Stomach (tissue), 9 donors: ENCODE results near the gene CTNNA3. TPM values are rescaled to one million over a fixed set of nuclear protein-coding genes. Genes with fewer than 3 reads are reported as not detected.

Source experiments
- DNase-seq, 2 donors: peaks; one replicate each; pipeline versions ENCODE4 v3.0.0 to v3.0.0-alpha.2; 2013 to 2019
- H3K27ac ChIP-seq, 5 donors: fragments of 200-600 bp in 4 of 5; sonication (generic) in 4 of 5; one replicate each; pipeline ENCODE4 v1.5.1; 2013 to 2019; ENCODE audit warnings: mild to moderate bottlenecking in 1 of 5, moderate library complexity in 1 of 5
- H3K27me3 ChIP-seq, 3 donors: fragments of 200-600 bp; sonication (generic); one replicate each; pipeline ENCODE4 v1.5.1; 2017 to 2019; ENCODE audit warnings: mixed run types in 1 of 3
- H3K36me3 ChIP-seq, 4 donors: fragments of 200-600 bp; sonication (generic); 1 replicate in 3 of 4; 2 replicates in 1 of 4; pipeline ENCODE4 v1.5.1; 2016 to 2019
- H3K4me1 ChIP-seq, 4 donors: fragments of 200-600 bp; sonication (generic); one replicate each; pipeline ENCODE4 v1.5.1; 2016 to 2019
- H3K4me3 ChIP-seq, 4 donors: fragments of 200-600 bp; sonication (generic) in 3 of 4; one replicate each; pipeline ENCODE4 v1.5.1; 2016 to 2019; ENCODE audit warnings: mild to moderate bottlenecking in 1 of 4
- H3K9me3 ChIP-seq, 4 donors: fragments of 200-600 bp; sonication (generic); one replicate each; pipeline ENCODE4 v1.5.1; 2016 to 2019
- EP300 ChIP-seq: sonication (generic); formaldehyde crosslinking; IDR thresholded peaks from one replicate; pipeline ENCODE4 v1.6.1; 2017; ENCODE audit warnings: antibody characterized with exemption
- POLR2A ChIP-seq, 4 donors: fragments of 450-650 bp; IDR thresholded peaks; one replicate each; pipeline ENCODE4 v1.6.1; 2016; ENCODE audit warnings: antibody characterized with exemption in 4 of 4, control low read depth in 2 of 4, mild to moderate bottlenecking in 1 of 4, moderate library complexity in 1 of 4
- POLR2AphosphoS5 ChIP-seq, 3 donors: sonication (generic); formaldehyde crosslinking; IDR thresholded peaks; one replicate each; pipeline ENCODE4 v1.6.1; 2016; ENCODE audit warnings: antibody characterized with exemption in 3 of 3
- WGBS, 5 donors: extraction: QIAGEN DNeasy Blood & Tissue Kit in 3 of 5; methylation state at CpG; one replicate each; pipeline versions ENCODE4 v1.1.5 to v1.1.7; 2013 to 2018; 5-methylcytosine and 5-hydroxymethylcytosine counted together
- intact Hi-C: fragments of 100-400 bp; cut with DNase I; formaldehyde crosslinking; loops from one replicate; pipeline ENCODE4 v1.15.1; 2023; ENCODE audit warnings: low total_unique reads
- polyA plus RNA-seq, 3 donors: library from polyadenylated mRNA; stranded (reverse); fragments of 200-250 nt; gene quantifications; one replicate each; pipeline ENCODE4 v1.2.3, GENCODE V29; 2013
- total RNA-seq, 5 donors: library from RNA; depleted of rRNA; stranded (reverse); fragments of >200 nt; gene quantifications; one replicate each; pipeline versions ENCODE4 v1.1.0 to v1.2.3, GENCODE V29; 2014 to 2016
- TF ChIP-seq, protein P1 (sequence below), 7 experiments: fragments of 450-650 bp in 4 of 7; fragments of 200-600 bp in 3 of 7; sonication (generic) in 3 of 7; IDR thresholded peaks; one replicate each; pipeline ENCODE4 v1.5.1; 2016 to 2019; ENCODE audit warnings: antibody characterized with exemption in 7 of 7, control low read depth in 2 of 7, mild to moderate bottlenecking in 1 of 7
- donor health status: healthy with polysubstance abuse.
- donor health status: Bipolar disorder and iron deficiency.
- donor health status: healthy.

Gene CTNNA3
- total and polyA plus RNA-seq, 8 donors, result 0.14 to 46.1 (median 12.9) TPM; not detected in 2

DNA sequence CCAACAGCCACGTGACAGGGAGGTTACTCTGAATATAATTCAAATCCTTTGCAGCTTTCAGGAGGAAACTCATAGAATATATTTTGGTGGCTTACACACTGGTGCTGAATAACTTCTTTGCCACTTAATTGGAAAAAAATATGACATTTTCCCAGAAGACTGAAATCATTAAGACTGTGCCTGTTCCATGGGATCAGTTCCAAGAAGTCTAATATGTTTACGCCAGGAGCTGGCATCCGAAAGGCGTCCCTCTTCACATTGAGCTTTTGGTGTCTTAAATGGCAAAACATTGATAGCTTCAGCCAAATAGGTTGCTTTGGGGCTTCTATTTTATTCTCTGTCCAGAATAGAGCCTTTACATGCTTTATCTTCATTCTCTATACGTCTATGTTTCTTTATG is 1687.8 kb downstream of the CTNNA3 start:
- TF ChIP-seq POLR2AphosphoS5 (IDR thresholded peaks at IDR 0.05) (no peak), EP300 (no peak), POLR2A (IDR thresholded peaks at IDR 0.05) (no peak)
- TF ChIP-seq, protein P1, sequence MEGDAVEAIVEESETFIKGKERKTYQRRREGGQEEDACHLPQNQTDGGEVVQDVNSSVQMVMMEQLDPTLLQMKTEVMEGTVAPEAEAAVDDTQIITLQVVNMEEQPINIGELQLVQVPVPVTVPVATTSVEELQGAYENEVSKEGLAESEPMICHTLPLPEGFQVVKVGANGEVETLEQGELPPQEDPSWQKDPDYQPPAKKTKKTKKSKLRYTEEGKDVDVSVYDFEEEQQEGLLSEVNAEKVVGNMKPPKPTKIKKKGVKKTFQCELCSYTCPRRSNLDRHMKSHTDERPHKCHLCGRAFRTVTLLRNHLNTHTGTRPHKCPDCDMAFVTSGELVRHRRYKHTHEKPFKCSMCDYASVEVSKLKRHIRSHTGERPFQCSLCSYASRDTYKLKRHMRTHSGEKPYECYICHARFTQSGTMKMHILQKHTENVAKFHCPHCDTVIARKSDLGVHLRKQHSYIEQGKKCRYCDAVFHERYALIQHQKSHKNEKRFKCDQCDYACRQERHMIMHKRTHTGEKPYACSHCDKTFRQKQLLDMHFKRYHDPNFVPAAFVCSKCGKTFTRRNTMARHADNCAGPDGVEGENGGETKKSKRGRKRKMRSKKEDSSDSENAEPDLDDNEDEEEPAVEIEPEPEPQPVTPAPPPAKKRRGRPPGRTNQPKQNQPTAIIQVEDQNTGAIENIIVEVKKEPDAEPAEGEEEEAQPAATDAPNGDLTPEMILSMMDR (IDR thresholded peaks at IDR 0.05), result no peak
- H3K36me3 ChIP-seq, result no peaks in the 10 kb centered on the region
- no peak for DNase-seq
- intact Hi-C loops, result no loop called here
- no peaks in the 10 kb centered on the region for H3K9me3 ChIP-seq
- H3K4me3 ChIP-seq, result no peak overlapping the region
- H3K4me1 ChIP-seq, result no peaks in the 10 kb centered on the region
- no peak overlapping the region for H3K27ac ChIP-seq
- no peaks in the 10 kb centered on the region for H3K27me3 ChIP-seq
- 76 to 88% (median 88%) methylated on average over 5 of the region's 5 CpGs for whole genome bisulfite sequencing, 5 donors

DNA sequence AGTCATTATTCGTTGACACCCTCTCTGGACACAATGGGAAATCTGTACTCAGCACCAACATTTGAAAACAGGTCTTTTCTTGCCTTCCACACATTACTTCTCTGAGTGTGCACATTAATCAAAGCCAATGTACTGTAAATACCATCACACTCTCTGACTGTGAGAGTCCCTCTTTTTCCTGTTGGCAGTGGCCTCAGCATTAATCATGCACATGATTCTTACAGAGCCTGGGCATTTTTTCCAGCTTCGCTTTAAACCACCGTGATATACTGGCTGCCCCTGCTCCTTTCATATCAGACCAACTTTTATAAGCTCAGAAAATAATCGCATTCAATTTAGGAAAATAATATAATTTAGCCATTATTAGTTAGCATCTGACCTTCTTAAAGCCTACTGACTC is 1689.6 kb downstream of the CTNNA3 start:
- Histone ChIP-seq H3K4me3 (no peak overlapping the region), H3K27ac (no peak overlapping the region), H3K36me3 (no peaks in the 10 kb centered on the region), H3K9me3 (no peaks in the 10 kb centered on the region), H3K27me3 (no peaks in the 10 kb centered on the region), H3K4me1 (no peaks in the 10 kb centered on the region)
- TF ChIP-seq POLR2AphosphoS5 (IDR thresholded peaks at IDR 0.05) (no peak), POLR2A (IDR thresholded peaks at IDR 0.05) (no peak), EP300 (no peak)
- TF ChIP-seq, protein P1 (IDR thresholded peaks at IDR 0.05), result no peak
- DNase-seq, result peak in 1 of 2 donors; percentile 7
- intact Hi-C loops, result no loop called here
- 65 to 85% (median 72%) methylated on average over 4 of the region's 4 CpGs for WGBS, 5 donors

DNA sequence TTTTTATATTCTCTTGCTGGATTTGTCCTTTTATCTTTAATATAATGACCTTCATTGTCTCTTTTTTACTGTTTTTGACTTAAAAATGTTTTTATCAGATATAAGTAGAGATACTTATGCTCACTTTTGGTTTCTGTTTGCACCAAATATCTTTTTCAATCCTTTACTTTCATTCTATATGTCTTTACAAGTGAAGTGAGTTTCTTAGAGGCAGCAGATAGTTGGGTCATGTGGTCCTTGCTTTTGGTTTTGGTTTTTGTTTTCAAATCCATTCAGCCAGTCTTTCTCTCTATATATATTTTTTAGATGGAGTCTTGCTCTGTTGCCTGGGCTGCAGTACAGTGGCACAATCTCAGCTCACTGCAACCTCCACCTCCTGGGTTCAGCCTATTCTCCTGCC is 1702.5 kb downstream of the CTNNA3 start:
- peaks cover 0 to 22% (median 14%) of the 10 kb centered on the region in 4 donors for H3K9me3 ChIP-seq
- intact Hi-C loops, result no loop called here
- TF ChIP-seq POLR2A (IDR thresholded peaks at IDR 0.05), result no peak
- TF ChIP-seq POLR2AphosphoS5 (IDR thresholded peaks at IDR 0.05), result no peak
- TF ChIP-seq EP300, result no peak
- TF ChIP-seq, protein P1 (IDR thresholded peaks at IDR 0.05), result no peak
- H3K27ac ChIP-seq, result no peak overlapping the region
- H3K36me3 ChIP-seq, result no peaks in the 10 kb centered on the region
- H3K4me1 ChIP-seq, result no peaks in the 10 kb centered on the region
- DNase-seq, result no peak
- H3K27me3 ChIP-seq, result no peaks in the 10 kb centered on the region
- H3K4me3 ChIP-seq, result no peak overlapping the region

DNA sequence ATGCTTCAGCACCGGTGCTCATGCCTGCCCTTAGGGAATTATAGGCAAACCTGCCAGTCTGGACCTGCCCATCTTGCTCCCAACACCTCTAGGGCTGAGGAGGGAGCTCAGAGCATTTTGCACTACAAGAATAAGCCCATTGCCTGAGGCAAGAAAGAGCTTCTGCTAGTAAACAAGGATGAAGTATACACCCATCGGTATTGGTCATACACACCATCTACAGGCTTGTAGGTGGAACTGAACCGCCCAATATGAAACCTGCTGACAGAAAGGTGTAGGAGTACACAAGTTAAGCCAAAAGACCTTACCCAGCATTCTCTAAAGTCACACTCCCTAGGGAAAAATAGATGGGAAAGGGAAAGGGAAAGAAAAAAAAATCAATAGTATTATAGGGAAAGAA is 1727.1 kb downstream of the CTNNA3 start:
- 86 to 95% (median 92%) methylated on average over 3 of the region's 3 CpGs for WGBS, 5 donors

More for the DNA sequence above, 1727.1 kb downstream of the CTNNA3 start:
- no peak overlapping the region for H3K4me3 ChIP-seq
- H3K36me3 ChIP-seq, result no peaks in the 10 kb centered on the region
- TF ChIP-seq, protein P1 (IDR thresholded peaks at IDR 0.05), result no peak
- no peak for TF ChIP-seq EP300
- TF ChIP-seq POLR2A (IDR thresholded peaks at IDR 0.05), result no peak
- no peak for TF ChIP-seq POLR2AphosphoS5 (IDR thresholded peaks at IDR 0.05)
- DNase-seq, result no peak
- H3K9me3 ChIP-seq, result peaks cover 0 to 8% (median 4%) of the 10 kb centered on the region in 4 donors
- no peak overlapping the region for H3K27ac ChIP-seq
- intact Hi-C loops, result no loop called here
- no peaks in the 10 kb centered on the region for H3K27me3 ChIP-seq
- H3K4me1 ChIP-seq, result no peaks in the 10 kb centered on the region
